Calu3 (cell line): ENCODE measurements around the gene ACTC1. TPM values are rescaled to one million over a fixed set of nuclear protein-coding genes. Genes with fewer than 3 reads are reported as not detected.

Experiments
- BruUV-seq: library from RNA; stranded (reverse); fragments of 400-500 nt; replicated peaks from 2 replicates; lab custom pipeline; 2021; lab: Mats Ljungman, UMichigan
- CTCF ChIA-PET: fragments of 300-600 bp; sonication (Branson Sonifier 250); formaldehyde crosslinking; loops from one replicate; lab custom pipeline; 2022; ENCODE audit warnings: antibody characterized with exemption; lab: Charles Lee
- DNase-seq: peaks from one replicate; pipeline ENCODE4 v3.0.0; 2022
- H3K27ac Mint-ChIP-seq: one replicate; pipeline ENCODE4 v1.8.0; 2022; ENCODE audit warnings: mixed read lengths; ENCODE audit not compliant: unreplicated experiment
- H3K27me3 Mint-ChIP-seq: one replicate; pipeline ENCODE4 v1.8.0; 2022; ENCODE audit warnings: mixed read lengths; ENCODE audit not compliant: unreplicated experiment
- H3K36me3 Mint-ChIP-seq: one replicate; pipeline ENCODE4 v1.8.0; 2022; ENCODE audit warnings: mild to moderate bottlenecking, moderate library complexity, mixed read lengths; ENCODE audit not compliant: insufficient read depth, unreplicated experiment
- H3K4me1 Mint-ChIP-seq: one replicate; pipeline ENCODE4 v1.8.0; 2022; ENCODE audit warnings: mild to moderate bottlenecking, low read depth, mixed read lengths; ENCODE audit not compliant: unreplicated experiment
- H3K4me3 Mint-ChIP-seq: one replicate; pipeline ENCODE4 v1.8.0; 2022; ENCODE audit warnings: mild to moderate bottlenecking, low read depth, moderate library complexity, mixed read lengths; ENCODE audit not compliant: unreplicated experiment
- H3K9me3 Mint-ChIP-seq: one replicate; pipeline ENCODE4 v1.8.0; 2022; ENCODE audit warnings: low read depth, mixed read lengths; ENCODE audit not compliant: unreplicated experiment
- CTCF ChIP-seq: fragments of 200-600 bp; IDR thresholded peaks from one replicate; pipeline ENCODE4 v1.8.0; 2022; ENCODE audit warnings: antibody characterized with exemption; ENCODE audit not compliant: unreplicated experiment
- intact Hi-C: fragments of 100-400 bp; cut with micrococcal nuclease; formaldehyde crosslinking; loops from one replicate; pipeline ENCODE4 v1.10.0; 2022; ENCODE audit not compliant: unreplicated experiment
- total RNA-seq: library from RNA; stranded (reverse); gene quantifications from 2 replicates; pipeline ENCODE4 v1.2.3, GENCODE V29; 2022

Gene ACTC1
- total RNA-seq, 1 experiment from 2014 or later = not detected

GRCh38 chr15:34804113-34804512, 8.8 kb upstream of the ACTC1 start:
- CTCF ChIA-PET = no interaction called here
- no peaks in the 10 kb centered on the region for H3K4me1 Mint-ChIP-seq
- no peak for DNase-seq
- no peak for TF ChIP-seq CTCF
- no peaks in the 10 kb centered on the region for H3K9me3 Mint-ChIP-seq
- no TSS peak for BruUV-seq
- H3K27me3 Mint-ChIP-seq = no peaks in the 10 kb centered on the region
- intact Hi-C loops = no loop called here
- H3K36me3 Mint-ChIP-seq = no peaks in the 10 kb centered on the region
- H3K27ac Mint-ChIP-seq = no peak overlapping the region
- H3K4me3 Mint-ChIP-seq = no peak overlapping the region

GRCh38 chr15:34802803-34803750, 7.7 kb upstream of the ACTC1 start:
- intact Hi-C loops = no loop called here
- Mint-ChIP-seq H3K27ac (no peak overlapping the region), H3K9me3 (no peaks in the 10 kb centered on the region), H3K36me3 (no peaks in the 10 kb centered on the region), H3K4me3 (no peak overlapping the region), H3K27me3 (no peaks in the 10 kb centered on the region), H3K4me1 (no peaks in the 10 kb centered on the region)
- no TSS peak for BruUV-seq
- DNase-seq = no peak
- CTCF ChIA-PET = no interaction called here
- no peak for TF ChIP-seq CTCF

- intact Hi-C loops = no loop called here
- Mint-ChIP-seq H3K9me3 (no peaks in the 10 kb centered on the region), H3K27ac (no peak overlapping the region), H3K4me3 (no peak overlapping the region), H3K27me3 (peaks cover 2% of the 10 kb centered on the region), H3K36me3 (no peaks in the 10 kb centered on the region), H3K4me1 (no peaks in the 10 kb centered on the region)
- TF ChIP-seq CTCF = no peak
- BruUV-seq = no TSS peak
- CTCF ChIA-PET = no interaction called here
- no peak for DNase-seq
Measured at GRCh38 chr15:34802371-34802770, 7.0 kb upstream of the ACTC1 start.

- H3K4me1 Mint-ChIP-seq = no peaks in the 10 kb centered on the region
- no peaks in the 10 kb centered on the region for H3K9me3 Mint-ChIP-seq
- H3K27ac Mint-ChIP-seq = no peak overlapping the region
- CTCF ChIA-PET = interaction anchor here (0.6 kb wide), 1 partner anchor 457 kb away, joined by 4 read pairs; the partner anchor contains the start of gene NOP10
- BruUV-seq = no TSS peak
- peak; percentile 15 for DNase-seq
- H3K27me3 Mint-ChIP-seq = peaks cover 22% of the 10 kb centered on the region
- H3K4me3 Mint-ChIP-seq = no peak overlapping the region
- no peak for TF ChIP-seq CTCF
- intact Hi-C loops = no loop called here
- H3K36me3 Mint-ChIP-seq = no peaks in the 10 kb centered on the region
Measured at GRCh38 chr15:34799149-34800101, 4.1 kb upstream of the ACTC1 start.
